ENCODE results near the gene COL4A6. TPM values are rescaled to one million over a fixed set of nuclear protein-coding genes. Genes with fewer than 3 reads are reported as not detected.

COL4A6 gene
- total RNA-seq, 1 donor from 2014 or later: 16.1 TPM

DNA sequence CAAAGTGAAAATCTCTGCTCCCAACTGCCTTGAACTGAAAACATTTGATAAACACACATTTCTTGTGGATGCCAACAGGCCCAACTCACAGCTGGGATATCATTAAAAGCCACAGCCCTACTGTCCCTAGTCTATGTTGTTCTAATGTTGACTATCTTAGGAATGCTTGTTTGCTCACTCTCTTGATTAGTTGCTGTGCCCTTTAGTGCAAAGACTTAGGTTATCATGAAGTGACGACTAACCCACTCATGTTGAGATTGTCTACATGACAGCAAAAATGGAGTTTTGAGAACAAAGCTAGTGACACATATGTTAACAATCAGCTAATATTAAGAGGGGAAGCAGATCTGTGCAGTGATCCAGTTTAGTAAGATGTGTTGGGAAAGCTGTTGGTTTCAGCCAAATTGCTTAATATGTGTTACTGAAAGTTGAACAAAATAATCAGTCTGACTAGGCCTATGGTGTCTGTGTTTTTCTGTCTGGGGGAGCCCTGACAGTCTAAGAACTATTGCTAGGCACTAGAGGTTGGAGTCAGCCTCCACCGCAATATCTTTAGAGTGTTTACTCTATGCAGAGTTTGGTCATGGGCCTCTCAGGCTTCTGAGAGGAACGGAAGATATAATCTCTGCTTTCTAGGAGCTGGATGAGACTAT is 221.2 kb downstream of the COL4A6 start:
- no peak for DNase-seq (ENCODE audit: low spot score)

DNA sequence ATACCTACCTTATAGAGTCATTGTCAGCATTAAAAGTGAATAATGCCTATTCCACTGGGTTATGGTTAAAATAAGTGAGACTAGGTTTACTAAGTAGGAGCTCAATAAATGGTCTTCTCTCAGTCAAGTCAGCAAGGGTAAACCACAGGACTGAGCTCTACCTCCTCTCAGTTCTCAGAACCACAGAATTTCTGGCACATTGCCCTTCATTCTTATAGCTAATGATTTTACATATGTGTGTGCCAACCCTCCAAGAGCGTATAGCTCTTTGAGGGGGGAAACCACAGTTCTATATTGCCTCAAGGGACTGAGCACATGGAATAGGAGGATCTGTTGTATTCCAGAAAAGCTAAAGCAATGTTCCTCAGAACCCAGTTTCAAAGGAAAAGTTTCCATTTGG is 221.8 kb downstream of the COL4A6 start:
- DNase-seq (ENCODE audit: low spot score): no peak

DNA sequence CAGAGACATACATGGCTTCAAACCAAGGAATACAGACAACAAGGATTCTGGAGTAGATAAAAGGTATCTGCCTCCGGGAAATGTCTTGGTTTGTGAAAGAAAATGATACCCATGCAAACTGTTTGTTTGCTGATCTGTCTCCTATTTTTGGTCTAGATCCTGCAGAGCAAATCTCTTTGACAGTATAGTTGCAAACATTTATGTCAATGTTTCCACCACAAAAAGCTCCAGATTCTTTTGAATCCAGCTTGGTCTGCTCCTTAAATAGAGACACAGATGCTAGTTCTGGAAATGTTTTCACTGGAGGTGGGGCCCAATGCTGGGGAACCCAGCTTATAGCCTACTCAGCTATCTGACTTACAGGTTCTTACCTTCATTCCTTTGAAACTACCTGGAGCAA is 226.9 kb downstream of the COL4A6 start:
- DNase-seq (ENCODE audit: low spot score): no peak

DNA sequence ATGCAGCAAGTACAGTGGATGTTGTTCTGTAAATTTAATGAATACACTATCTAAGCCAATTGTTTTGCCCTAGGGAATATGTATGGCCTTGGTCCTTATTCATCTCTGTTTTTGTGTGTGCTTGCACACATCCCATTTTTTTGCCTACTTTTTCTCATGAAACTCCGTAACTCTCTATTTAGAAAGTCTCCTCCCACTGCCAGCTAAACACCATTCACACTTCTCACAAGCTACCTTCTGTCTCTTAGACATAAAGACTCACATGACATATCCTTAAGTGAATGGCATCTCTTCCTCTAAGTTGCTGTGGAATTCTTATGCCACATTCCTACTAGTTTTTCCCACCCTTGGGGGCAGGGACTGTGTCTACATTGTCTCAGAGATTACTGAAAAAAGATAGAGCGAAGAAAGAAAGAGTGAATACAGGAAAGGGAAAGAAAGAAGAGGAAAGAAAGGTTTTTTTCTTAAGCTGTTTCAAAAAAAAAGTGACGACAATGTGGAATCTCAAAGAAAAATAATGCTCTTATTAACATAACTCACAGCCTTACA is 229.1 kb downstream of the COL4A6 start:
- DNase-seq (ENCODE audit: low spot score): no peak

DNA sequence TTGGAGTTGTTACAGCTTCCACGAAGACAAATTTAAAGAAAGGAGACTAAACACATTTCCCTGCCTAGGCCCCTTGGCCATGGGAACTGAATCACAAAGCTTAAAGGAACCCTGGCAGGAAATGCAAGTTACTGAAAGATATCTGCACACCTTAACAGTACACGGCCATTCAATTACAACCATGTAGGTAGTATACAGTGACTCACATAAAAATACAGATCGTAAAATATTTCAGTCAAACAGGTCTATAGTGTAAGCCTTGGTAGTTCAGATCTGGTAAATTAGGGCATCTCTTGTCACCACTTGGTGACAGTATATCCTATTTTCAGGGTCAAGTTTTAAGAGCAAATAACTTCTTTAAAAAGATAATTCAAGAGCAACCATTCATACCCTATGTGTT is 234.7 kb downstream of the COL4A6 start:
- DNase-seq (ENCODE audit: low spot score): no peak

DNA sequence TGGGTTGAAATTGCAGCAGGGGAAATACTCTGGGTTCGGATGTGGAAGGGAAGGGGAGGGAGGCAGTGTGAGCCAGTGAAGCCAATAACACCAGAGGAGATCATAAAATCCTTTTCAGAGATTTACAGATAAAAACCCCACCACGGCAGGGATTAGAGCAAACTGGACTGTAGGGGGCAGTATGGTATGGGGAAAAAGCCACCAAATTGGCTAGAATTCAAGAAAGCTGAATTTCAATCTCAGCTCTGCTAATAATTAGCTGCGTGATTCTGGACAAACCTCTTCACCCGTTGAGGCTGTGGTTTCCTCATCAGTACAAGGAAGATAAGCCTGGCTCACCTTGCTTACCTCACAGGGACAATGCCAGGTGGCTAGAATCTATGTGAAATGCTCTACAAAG is 238.5 kb downstream of the COL4A6 start:
- DNase-seq (ENCODE audit: low spot score): no peak

DNA sequence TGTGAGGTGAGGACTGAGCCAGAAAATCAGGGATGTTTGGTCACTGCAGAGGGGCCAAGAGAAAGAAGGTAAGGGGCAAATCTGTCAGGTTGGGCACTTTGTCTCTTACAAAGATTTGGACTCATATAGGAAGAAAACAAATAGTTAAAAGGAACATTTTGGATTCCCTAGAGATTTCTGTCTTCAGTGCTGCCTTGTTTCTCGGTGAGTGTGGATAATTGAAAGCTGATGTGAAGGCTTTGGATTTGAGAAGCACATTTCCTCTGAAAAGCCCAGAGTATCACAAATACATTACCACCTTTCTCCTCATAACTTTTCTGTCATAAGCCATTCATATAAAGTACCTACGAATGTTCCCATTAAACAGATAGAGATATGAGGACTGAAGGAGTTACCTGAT is 239.2 kb downstream of the COL4A6 start:
- no peak for DNase-seq (ENCODE audit: low spot score)

DNA sequence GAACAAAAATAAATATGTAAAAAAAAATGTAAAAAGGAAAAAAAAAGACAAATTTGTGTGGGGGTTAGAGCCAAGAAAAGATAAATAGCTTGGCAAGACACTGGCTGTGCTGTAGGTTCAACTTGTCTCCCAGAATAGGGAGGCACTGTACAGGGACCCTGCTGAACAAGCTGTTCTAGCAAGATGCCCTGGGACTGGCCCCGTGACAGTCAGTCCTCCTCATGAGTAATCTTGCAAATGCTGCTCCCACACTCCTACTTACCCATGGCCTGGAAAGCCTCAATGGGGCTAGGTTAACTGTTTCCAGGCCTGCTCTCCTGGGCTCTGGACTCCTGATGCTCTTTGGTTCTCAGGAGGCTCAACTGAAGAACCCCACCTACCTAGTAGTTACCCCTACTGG is 239.8 kb downstream of the COL4A6 start:
- DNase-seq (ENCODE audit: low spot score): no peak

DNA sequence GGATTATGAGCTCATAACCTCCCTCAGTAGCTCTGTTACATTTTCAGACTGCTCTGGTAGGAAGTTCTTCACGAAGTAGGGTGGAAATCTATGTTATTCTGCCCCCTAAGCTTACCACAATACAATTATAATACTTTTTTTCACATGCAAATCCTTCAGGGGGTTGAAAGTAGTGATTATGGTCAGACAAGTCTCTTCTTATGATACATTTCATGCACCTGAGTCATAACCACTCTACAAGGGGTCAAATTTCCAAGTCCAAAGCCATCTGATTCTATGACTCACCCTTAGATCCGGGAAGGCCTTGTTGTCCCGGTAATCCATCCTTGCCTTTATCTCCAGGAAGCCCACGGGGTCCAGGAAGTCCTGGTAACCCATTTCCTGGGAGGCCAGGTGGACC is 251.4 kb downstream of the COL4A6 start:
- DNase-seq (ENCODE audit: low spot score): no peak

DNA sequence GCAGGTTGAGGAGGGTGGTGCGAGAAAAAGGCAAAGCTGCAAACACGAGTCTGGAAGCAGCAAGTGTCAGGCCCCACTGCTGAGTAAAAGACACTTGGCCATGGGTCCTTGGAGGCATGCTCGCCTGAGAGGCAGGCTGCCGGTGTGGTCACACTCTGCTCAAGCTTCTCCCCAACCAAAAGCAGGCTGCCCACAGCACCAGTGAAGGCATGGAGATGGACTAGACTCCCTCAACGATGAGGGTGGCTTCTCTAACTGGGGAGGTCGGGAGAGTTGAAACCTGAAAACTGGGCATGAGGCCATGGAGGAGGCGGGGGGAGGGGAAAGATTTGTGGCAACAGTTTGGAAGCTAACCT is 260.1 kb downstream of the COL4A6 start:
- DNase-seq (ENCODE audit: low spot score): no peak

DNA sequence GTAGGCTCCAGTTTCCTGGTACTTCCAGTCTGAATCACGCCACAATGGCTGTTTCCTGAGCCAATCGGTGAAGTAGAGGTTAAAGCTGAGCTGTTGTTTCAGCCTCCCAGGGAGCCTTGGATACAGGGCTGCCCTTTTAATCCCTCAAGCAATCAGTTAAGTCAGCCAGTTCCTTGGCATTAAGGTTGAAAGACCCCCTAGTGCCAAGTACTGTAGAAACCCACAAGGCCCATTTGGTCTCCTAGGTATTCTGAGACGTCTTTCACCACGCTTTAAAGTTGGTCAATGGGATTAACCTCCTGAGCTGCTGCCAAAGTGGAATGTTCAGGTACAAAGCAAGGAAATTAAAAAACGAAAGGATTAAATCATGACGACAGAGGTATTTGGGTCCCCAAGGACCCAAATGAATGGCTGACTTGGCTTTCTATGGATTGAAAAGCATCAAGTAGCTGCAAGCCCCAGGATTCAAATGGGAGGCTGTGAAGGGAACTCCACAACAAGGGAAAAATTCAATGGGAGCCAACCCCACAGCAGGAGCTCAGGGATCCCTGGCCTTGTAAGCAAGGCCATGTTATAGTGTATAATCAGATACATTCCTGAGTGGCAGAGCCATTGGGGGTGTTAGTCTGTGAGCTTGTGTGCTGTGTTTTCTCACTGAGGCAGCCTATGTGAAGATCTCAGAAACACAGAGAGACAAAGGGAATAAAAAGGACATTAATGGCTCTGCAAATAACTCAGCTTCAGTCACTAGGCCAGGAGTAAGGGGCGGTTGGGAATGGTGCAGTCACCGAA is 260.7 kb downstream of the COL4A6 start:
- no peak for DNase-seq (ENCODE audit: low spot score)

DNA sequence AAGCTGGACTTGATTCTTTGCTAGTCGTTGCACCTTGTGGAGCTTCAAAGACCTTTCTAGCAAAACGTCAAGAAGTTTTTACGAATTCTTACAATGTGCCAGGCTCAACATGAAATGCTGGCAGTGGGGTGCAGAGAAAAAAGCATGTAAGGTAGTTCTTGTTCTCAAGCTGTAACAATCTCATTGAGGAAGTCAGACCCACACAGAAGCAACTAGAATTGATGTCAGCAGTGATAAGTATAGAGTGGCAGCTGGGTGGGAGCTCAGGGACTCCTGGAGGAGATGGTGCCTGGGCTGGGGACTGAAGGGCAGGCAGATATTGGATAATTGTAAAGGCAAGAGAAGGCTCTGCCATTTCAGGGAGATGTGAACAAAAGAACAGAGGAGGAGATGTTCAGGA is 264.3 kb downstream of the COL4A6 start:
- DNase-seq (ENCODE audit: low spot score): no peak

DNA sequence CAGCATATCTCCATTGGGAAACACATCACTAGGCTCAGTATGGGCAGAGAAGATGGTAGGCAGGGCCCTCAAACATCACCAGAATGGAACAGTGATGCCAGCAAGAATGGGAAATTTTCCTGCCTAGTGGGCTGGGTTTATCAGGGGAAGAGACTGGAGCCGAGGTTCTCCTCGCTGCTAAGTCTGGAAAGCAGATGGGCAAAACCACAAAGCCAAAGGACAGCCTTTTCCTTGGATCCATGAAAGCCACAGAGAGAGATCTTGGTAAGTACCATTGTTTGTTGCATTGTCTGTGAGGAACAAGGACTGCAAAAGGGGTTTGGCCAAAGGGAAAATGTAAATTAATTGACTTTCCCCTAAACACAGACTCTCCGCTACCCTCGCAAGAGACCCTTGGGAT is 266.6 kb downstream of the COL4A6 start:
- DNase-seq (ENCODE audit: low spot score): no peak

DNA sequence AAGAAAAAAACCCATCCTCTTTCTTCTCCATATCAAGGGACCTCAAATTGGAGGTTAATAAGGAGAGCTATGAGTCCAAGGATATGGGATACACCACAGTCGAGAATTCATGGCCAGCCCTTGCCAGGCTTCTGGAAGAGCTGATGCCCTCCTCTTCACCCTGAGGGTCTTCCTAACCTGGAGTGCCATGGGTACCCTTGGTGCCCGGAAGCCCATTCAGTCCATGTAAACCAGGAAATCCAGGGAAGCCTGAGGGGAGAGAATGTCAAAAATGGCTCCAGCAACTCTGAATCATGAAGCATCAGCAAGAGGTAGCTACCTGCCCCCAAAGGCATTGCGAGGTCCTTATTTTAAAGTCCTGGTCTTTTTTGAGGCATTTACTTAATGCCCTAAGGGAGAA is 268.5 kb downstream of the COL4A6 start:
- no peak for DNase-seq (ENCODE audit: low spot score)

DNA sequence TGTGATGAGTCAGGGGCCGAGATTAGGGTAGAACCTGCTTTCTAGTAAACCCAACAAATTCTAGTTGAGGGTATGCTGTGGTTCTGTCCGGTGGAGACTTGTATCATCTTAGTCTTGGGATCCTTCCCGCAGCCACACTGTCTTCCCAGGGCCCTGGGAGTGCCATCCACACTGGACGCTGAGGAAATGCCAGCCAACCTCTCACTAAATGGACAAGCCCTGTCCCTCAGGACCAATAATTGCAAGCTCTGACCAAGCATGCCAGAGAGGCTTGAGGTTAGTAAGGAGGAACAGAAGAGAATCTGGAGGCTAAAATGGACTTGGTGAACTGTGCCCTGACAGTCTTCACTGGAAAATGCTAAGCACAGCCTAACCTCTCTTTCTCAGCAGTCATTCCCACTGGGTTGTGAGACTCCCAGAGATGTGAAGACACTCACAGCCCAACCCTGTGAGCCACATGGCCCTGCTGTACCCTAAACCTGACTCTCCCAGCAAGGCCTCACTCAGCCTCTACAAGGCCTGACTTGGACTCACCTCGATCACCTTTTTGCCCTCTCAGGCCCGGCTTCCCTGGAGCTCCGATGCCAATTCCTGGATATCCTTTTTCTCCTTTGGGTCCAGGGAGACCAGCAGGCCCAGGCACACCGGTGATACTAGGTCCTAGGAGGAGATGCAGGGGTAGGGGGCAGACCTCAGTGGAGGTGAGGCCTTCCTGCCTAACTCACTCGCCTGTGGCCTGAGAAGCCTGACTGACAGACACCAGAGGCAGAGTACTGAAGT is 269.1 kb downstream of the COL4A6 start:
- no peak for DNase-seq (ENCODE audit: low spot score)

DNA sequence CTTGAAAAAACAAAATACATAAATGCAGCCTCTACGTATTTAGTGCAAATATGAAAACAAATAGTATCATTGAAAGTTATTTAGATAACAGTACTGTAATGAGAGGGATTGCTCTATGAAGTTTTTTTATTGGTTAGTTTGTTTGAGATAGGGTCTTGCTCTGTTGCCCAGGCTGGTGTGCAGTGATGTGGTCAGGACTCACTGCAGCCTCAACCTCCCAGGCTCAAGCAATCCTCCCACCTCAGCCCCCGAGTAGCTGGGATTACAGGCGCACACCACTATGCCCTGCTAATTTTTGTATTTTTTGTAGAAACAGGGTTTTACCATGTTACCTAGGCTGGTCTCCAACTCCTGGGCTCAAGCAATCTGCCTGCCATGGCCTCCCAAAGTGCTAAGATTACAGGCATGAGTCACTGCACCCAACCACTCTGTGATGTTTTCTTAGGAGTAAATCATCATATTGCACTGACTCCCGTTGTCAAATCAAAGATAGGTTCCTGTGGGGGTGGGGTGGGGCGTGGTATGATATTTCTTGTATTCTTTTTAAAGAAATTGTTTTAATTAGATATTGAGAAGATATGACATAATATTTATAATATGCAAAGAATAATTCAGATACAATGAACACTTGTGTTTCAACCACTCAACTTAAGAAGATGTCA is 270.9 kb downstream of the COL4A6 start:
- no peak for DNase-seq (ENCODE audit: low spot score)

DNA sequence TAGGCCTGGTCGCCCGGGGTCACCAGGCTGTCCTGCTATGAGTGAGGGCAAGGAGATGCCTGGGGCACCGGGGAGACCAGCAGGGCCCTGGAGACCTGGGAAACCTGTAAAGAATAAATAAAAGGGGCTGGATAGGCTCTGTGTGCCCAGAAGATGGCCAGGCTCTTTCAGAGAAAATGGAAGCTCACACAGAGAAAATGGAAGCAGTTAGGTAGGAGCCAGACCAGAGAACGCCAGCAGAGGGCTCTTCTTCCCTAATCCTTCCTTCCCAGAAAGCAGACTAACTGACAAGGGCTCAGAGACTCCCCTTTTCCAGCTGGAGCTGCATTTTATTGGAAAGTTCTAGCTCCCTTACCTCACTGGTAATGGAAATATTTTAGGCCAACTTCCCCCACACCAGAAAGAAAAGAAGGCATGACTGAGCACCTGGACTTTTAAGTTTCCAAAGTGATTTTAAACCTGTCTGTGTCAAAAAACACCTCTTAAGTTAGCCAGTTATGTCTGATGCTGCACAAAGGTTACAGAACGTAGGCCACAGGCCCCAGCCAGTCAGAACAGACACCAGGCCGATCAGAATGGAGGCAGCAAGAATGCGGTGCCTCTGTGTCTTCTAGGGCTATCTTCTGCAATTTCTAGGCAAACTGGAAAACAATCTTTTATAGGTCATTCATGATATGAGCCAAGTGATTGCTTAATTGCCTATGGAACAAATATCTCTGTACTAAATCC is 272.7 kb downstream of the COL4A6 start:
- DNase-seq (ENCODE audit: low spot score): no peak

DNA sequence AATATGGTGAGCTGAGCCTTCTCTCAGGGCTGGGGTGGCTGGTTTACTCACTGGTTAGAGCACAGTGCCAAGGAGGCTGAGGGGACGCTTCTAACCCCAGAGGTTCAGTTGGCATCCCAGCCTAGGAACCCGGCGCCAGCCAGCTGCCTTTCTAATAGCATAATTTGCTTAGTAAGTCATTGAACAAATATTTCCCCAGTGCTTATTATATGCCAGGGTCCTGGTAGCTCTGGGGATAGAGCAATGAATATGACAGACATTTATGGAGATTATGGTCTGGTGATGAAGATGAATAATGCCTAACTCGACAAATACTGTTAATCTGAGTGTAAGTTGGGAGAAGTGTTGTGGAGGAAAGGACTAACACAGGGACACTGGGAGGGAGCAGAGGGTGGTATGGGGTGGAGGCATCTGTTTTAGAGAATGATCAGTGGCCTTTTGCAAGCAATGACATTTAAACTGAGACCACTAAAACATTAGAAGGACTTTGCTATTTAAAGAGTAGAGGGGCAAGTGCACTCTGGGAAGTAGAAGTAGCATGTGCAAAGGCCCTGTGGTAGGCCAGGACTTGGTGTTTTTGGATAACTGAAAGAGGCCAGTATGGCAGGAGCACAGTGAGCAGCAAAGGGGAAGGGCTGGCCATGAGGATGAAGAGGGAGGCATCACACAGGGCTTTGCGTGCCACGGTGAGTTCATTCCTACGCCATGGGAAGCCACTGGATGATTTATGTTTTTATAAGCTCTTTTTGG is 274.7 kb downstream of the COL4A6 start:
- no peak for DNase-seq (ENCODE audit: low spot score)

DNA sequence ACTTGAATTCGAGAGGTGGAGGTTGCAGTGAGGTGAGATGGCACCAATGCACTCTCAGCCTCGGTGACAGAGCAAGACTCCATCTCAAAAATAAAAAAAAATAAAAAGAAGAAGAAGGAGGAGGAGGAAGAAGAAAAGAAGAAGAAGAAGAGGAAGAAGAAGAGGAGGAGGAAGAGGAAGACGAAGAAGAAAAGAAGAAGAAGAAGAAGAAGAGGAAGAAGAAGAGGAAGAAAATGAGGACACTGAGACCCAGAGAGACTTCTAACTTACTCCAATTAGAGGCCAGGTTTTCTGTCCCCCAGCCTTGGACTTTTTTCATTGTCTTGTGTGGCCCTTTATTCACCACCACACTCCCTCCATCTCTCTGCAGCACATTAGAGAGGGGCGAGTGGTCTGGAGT is 276.0 kb downstream of the COL4A6 start:
- no peak for DNase-seq (ENCODE audit: low spot score)

DNA sequence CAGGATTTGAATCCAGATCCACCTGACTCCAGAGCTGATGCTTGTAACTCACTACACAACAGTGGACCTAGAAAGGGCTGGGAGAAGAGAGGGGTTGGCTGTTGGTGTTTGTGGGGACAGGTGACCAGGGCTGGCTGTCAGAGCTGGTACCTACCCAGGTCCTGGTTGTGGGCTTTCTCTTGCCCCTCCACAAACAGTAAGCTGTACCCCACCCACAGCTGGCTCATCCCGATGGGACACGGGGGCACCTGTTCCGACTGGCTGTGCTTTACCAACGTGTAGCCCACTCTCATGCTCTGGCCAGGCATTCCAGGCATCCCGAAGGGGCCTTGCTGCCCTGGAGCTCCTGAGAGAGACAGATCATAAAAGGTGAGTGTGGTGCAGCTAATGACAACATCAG is 277.9 kb downstream of the COL4A6 start:
- no peak for DNase-seq (ENCODE audit: low spot score)
